ENCODE measurements around the gene ZNF556.

DNA sequence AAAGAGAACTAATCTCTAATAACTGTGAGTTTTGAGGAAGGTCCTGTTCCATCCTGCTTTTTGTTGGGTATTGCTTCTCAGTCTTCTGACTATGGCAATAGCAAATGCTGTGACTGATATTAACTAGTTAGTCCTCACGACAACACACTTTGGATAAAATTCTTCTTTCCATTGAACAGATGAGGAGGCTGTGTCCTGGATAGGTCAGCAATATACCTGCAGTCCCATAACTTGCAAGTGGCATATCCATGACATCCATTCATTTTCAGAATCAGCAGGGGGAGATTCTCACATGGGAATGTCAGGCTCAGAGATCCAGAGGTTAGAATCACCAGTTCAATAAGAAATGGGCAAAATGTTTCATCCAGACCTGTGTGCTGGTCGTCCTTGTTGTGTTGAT, 40.1 kb upstream of the ZNF556 start:
- TF ChIP-seq, protein P1, sequence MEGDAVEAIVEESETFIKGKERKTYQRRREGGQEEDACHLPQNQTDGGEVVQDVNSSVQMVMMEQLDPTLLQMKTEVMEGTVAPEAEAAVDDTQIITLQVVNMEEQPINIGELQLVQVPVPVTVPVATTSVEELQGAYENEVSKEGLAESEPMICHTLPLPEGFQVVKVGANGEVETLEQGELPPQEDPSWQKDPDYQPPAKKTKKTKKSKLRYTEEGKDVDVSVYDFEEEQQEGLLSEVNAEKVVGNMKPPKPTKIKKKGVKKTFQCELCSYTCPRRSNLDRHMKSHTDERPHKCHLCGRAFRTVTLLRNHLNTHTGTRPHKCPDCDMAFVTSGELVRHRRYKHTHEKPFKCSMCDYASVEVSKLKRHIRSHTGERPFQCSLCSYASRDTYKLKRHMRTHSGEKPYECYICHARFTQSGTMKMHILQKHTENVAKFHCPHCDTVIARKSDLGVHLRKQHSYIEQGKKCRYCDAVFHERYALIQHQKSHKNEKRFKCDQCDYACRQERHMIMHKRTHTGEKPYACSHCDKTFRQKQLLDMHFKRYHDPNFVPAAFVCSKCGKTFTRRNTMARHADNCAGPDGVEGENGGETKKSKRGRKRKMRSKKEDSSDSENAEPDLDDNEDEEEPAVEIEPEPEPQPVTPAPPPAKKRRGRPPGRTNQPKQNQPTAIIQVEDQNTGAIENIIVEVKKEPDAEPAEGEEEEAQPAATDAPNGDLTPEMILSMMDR (IDR thresholded peaks at IDR 0.05), result no peak
- TF ChIP-seq POLR2A (IDR thresholded peaks at IDR 0.05), result no peak
- no peak for TF ChIP-seq EP300 (IDR thresholded peaks at IDR 0.05)
- TF ChIP-seq POLR2AphosphoS5 (IDR thresholded peaks at IDR 0.05), result no peak

Data from suprapubic skin (tissue), 4 donors.